GM18520 (cell line): ENCODE measurements around the gene CHMP1A.

Source experiments
- ATAC-seq: cut with Tn5 transposase; IDR thresholded peaks from one replicate; pipeline ENCODE4 v1.9.1; 2021; ENCODE audit not compliant: unreplicated experiment

Gene CHMP1A

DNA sequence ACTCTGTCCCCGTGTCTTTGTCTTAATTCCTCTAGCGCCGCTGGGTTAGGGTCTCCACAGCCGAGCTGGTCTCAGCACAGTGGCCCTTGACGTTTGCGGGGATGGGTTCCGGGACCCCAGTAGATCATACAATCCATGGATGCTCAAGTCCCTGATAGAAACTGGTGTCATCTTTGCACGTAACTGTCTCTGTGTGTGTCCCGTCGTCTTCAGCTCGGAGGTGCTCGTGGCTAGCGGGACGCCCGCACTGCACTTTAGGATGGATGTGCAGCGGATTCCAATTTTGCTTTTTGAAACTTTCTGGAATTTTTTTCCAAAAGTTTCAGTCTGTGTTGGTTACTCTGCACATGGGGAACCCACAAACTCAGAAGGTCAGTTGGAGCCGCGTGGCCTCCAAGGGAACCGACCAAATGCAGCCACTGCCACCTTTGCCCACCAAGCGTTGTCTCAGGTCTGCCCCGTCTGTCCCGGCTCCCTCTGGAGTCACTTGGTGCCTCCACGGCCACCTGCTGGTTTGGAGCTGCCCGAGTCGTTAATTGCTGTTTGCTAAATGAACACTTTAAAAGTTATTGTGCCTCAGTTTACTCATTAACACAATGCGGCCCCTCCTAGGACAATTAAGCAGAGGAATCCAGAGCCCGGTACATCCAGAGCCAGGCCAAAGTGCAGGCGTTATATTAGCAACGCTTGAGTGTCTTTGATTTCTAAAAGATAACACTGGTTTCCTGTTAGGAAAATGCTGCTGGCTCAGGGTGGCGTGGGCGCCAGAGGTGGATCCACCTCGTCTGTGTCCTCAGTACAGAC, 49.4 kb downstream of the CHMP1A start:
- ATAC-seq, result no peak

DNA sequence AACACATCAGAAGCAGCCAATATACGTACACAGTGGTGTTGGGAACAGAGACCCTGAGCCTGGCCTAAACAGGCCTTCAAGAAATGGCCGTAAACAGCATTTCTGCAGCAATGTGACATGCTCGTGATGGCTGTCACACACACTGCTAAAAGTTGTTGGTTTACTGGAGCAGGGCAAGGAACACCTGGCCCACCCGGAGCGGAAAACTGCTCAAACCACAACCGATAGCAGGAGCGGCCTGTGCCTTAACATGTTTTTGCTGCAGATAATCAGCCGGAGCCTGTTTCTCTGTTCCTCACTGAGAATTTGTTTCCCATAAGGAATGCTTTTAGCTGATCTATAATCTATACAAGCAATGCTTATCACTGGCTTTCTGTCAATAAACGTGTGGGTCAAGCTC, 50.1 kb downstream of the CHMP1A start:
- ATAC-seq, result no peak

DNA sequence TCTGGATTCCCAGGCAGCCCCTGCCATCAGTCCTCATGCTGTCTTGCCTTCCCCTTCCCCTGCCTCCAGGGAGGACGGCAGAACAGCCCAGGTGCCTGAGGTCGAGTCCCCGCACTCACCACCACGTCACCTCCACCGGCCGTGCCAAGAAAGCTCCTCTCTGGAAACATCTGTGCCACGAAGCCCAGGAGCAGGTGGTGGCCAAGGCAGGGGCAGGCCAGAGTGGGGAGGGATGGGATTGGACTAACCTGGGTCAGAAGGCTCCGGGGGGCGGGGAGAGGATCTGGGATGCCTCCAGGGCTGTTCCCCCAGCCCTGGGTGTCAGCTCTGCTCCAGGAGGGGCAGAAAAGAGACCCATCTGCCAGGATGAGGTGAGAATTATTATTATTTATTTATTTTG, 51.5 kb downstream of the CHMP1A start:
- ATAC-seq, result no peak

DNA sequence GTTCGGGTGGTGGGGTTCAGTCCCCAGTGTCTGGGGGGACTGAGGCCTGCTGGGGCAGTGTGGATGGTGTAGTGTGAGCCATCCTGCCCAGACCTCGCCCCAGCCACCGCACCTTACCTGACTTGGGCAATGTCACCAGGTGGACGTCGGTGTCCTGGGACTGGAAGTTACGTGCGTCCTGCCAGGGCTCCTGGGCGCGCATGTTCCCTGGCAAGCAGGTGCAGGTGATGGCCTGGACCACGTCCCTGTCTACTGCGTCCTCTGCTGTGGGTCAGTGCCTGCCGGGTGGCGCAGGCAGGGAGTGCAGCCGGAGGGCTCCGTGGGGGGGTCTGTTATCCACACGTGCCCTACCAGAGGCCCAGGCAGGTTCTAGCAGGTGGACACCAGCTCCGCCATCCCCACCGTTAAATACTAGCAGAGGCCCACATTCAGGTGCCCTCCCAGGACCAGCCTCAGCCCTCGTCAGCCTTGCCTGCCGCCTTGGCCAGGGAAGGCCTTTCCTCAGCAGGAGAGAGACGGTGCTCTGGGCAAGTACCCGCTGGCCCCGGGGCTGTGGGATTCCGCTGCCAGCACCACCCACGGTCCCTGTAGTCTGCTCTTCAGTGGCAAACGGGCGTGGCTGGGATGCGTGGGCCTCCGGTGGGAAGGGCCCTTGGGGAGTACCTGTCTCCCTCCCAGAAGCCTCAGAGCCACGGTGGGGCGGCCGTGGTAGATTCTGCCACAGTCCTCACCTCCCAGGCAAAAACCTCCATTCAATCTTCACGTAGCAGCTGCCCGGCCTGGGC, 52.1 kb downstream of the CHMP1A start:
- ATAC-seq, result no peak

DNA sequence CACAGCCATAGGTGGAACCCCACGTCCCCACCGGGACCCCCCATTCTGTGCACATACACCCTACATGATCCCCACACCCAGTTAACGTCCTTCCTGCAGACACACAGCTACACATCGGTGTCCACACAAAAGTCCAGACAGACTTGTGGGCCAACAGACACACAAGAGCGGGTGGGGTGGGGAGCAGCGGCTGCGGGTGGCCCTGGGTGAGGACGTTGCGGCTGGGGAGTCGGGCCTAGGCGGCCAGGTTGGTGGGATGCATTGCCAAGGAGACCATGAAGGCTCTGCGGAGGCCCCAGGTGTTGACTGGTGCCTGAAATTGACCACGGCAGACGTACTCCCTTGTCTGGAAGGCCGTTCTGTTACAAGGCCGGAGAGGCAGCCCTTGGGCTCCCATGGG, 52.7 kb downstream of the CHMP1A start:
- no peak for ATAC-seq

DNA sequence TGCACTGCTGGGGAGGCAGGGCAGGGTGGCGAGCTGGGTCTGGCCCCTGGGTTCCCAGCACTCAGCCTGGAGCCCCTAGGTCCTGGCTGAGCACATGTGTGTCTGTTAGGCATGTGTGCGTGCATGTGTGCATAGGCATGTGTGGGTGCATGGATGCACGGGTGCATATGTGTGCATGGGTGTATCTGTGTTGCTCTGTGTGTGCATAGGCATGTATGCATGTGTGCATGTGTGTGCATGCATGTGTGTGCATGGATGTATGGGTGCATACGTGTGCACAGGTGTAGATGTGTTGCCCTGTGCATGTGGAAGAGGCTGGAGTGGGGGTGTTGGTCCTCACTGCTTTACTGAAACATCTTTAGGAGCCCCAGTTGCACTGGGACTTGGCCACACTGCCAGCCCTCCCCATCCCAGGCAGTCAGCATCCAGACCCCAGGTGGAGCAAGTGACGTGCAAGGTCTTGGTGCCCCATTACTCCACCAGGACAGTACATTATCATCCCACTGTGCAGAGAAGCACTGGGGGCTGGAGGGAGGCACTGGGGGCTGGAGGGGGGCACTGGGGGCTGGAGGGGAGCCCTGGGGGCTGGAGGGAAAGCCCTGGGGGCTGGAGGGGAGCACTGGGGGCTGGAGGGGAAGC, 54.4 kb downstream of the CHMP1A start:
- no peak for ATAC-seq

DNA sequence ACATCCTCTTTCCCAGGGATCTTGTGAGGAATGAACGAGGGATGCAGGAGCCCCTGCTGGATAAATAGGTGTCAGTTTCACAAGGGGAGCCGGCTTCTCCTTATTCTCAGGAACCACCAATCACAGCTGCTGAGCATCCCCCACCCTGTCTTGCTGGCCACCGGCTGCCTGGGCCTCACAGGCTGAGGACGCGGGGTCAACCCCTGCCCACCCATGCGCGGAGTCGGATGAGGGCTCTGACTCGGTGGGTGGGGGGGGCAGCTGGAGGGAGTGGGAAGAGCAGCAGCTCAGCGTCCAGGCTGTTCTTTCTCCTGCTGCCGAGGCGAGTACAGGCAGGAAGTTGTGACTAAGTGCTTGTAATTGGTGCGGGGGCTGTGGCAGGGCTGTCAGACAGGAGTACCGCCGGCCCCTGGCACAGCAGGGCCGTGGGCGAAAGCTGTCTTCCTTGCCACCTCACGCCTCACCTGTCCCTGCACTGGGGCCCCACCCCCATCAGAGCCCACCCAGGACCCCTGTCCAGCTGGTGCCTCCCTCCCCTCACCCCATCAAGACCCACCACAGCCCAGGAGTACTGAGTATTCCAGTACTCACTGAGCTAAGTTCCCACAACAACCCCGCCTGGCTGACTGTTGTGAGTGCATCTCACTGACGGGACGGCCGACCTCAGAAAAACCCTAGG, 55.1 kb downstream of the CHMP1A start:
- no peak for ATAC-seq

DNA sequence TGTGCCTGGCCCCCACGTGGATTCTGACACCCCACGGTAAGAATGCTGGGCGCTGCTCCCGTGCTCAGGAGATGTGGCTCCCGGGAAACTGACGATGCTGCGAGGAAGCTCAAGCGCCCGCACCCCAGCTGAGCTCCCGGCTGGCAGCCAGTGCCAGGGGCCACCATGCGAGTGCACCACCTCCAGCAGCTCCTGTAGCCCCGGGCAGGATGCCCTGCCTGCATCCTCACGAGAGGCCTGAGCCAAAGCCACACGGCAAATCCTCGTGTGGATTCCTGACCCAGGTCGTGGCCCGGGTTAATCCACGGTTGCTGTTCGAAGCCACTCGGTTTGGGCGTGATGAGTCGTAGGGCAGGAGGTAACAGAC, 55.6 kb downstream of the CHMP1A start:
- no peak for ATAC-seq

DNA sequence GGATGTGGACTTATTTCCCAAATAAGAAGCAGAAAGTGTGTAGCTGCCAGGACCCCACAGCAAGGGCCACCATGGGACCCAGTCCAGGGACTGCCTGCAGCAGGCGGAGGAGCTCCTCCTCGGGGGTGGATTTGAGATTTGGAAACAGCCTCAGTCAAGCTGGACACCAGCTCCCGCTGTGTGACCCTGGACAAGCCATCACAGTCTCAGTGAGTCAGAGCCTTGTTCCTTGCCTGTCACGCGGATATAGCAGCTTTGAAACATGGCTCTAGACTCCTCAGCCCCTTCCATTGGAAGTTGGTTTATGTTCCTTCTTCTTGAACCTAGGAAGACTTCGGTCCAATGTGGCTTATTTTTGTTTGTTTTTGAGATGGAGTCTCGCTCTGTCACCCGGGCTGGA, 56.6 kb downstream of the CHMP1A start:
- no peak for ATAC-seq

DNA sequence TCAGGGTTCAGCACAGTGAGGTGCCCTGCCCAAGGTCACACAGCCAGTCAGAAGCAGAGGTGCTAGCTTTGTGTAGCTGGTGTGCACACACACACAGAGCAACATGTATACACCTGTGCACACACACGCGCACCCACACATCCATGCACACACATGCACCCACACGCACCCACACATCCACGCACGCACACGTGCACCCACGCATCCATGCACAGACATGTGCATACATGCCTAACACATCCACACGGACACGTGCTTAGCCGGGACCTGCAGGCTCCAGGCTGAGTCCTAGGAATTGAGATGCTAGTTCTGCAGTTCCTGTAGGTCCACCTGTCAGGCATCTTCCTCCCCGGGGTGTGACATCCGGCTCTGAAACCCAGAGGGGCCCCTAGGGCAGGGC, 57.1 kb downstream of the CHMP1A start:
- ATAC-seq, result no peak

DNA sequence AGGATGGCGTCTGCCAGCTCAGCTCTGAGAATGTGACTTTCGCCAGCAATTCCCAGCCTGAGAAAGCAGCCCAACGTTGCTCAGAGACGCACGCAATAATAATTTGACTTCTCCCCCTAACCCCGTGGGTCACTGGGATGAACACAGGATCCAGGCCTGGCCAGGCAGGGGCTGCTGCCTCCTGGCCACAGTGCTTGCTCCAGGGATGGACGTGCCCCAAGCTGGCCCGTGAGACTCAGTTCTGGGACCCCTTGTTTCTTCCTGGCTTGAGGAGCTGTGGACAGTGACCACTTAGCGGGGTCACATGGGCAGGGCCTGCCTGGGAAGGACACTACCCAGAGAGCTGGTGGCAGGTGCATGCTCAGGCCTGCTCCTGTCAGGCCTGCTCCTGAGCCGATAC, 57.6 kb downstream of the CHMP1A start:
- no peak for ATAC-seq

DNA sequence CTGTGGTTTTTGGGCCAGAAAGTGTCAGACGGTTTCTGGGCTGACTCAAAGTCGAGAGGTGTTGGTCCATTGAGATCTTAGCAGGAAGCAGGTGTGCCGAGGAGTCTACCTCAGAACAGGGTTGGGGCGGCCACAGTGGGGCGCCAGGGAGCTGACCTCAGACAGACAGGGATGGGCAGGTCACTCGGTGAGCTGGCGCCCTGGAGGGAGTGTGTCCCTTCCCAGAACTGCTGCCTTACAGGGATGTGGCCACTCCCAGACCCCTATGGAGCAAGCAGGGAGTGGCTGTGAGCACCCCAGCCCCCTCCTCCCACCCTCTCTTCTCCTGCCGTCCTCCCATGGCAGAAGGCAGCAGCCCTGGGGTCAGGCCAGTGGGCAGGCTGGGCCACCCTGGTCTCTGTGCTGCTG, 58.1 kb downstream of the CHMP1A start:
- ATAC-seq, result no peak

DNA sequence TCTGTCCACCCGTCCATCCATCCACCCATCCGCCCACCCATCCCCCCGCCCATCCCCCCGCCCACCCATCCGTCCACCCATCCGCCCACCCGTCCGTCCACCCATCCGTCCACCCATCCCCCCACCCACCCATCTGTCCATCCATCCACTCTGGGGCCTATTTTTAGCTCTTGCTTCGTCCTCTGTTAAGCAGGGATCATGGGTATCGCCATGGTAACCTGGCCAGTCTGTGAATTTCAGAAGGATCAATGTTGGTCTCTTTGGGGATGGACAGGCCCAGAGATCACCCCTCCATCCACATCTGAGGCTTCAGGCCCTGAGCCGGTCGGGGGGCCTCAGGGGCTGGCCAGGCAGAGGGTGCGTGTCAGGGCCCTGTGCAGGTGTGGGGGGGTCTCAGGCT, 59.3 kb downstream of the CHMP1A start:
- ATAC-seq, result no peak

DNA sequence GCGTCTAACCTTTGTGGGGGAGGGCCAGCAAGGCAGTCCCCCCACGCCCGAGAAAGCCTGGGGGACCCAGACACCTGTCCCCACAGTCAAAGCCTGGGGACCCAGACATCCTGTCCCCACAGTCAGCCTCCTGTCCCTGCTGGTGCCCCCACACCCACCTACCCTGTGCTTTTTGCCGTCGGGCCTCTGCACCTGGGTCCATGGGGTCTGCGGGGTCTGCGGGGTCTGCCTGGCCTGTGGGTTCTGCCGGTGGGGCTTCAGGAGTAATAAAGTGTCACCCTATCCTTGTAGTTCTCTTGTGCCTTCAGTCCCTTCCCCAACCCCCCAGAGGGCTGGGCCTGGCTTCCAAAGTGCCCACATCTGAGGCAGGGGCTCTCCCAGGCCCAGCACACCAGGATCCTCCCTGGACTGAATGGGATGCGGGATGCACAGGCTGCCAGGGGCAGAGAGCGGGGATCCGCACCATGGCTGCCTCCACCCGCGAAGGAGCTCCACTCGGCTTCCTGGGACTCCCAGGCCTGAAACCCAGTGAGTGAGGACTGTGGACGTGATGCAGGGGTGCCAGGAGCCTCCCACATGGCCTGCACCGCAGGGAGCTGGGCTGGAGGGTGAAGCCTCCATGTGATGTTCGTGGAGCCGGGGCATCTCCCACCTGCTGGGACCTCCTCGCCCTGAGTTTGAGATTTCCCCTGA, 60.4 kb downstream of the CHMP1A start:
- no peak for ATAC-seq

DNA sequence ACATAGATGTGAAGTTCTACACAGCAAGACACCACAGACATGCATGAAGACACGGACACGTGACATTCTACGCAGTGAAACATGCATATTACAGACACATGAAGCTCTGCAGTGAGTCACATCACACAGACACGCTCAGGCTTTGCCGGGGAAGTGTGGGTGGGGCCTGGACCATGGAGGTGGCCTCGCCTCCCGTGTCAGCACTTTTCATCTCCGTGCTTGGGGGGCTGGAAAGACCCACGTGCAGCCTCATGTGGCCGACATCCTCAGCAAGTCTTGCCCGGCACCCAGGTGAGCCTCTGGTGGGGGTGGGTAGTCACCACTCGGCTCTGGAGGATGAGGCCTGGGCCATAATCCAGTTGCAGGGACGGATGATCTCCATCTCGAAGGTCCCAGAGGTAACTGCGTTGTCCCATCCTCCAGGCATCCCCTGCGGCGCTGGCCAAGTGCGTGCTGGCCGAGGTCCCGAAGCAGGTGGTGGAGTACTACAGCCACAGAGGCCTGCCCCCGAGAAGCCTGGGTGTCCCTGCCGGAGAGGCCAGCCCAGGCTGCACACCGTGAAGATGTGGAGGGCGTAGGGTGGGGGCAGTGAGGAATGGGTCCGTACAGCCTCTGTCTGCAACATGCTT, 61.3 kb downstream of the CHMP1A start:
- ATAC-seq, result no peak

DNA sequence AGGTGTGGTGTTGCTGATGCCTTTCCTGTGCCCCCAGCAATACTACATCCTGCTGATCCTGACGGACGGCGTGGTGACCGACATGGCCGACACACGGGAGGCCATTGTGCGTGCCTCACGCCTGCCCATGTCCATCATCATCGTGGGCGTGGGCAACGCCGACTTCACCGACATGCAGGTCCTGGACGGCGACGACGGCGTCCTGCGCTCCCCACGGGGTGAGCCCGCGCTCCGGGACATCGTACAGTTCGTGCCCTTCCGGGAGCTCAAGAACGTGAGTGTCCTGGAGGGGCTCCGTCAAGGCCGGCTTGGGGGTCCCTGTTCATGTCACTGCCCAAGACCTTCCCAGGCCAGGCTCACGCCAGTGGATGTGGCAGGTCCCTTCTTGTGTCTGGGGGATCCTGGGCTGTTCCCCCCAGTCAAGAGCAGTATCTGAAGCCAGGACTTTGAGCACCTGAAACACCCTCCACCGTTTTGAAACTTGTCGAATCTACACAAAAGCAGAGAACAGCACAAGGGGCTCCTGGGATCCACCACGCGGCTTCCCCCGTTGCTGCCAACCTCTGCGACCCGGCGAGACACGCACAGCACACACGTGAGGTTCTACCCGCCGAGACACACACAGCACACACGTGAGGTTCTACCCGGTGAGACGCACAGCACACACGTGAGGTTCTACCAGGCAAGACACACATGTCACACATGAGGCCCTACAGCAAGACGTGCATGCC, 62.0 kb downstream of the CHMP1A start:
- no peak for ATAC-seq
